Activated B cell treated with CpG ODN at 0.5 μM for 24 hours (primary cell): Measurements from ENCODE around the gene PRSS53. TPM values are rescaled to one million over a fixed set of nuclear protein-coding genes. Genes with fewer than 3 reads are reported as not detected.

Experiments
- ATAC-seq: fragments of 200-7000 bp; cut with Tn5 transposase; one replicate; pipeline ENCODE4 v1.10.0; 2021; ENCODE audit warnings: low read depth, mild to moderate bottlenecking, moderate library complexity
- CTCF ChIA-PET: fragments of 350-600 bp; sonication (Branson Sonifier 250); formaldehyde crosslinking; loops from one replicate; lab custom pipeline; 2021; ENCODE audit warnings: antibody characterized with exemption; lab: Charles Lee
- POLR2A ChIA-PET: fragments of 350-600 bp; sonication (Branson Sonifier 250); formaldehyde crosslinking; loops from one replicate; lab custom pipeline; 2021; ENCODE audit warnings: antibody characterized with exemption; lab: Charles Lee
- DNase-seq: peaks from one replicate; pipeline ENCODE4 v3.0.0; 2022
- H3K27ac Mint-ChIP-seq: one replicate; pipeline ENCODE4 v1.8.0; 2020; ENCODE audit warnings: mixed read lengths
- H3K27me3 Mint-ChIP-seq: one replicate; pipeline ENCODE4 v1.8.0; 2021; ENCODE audit warnings: mixed read lengths
- H3K36me3 Mint-ChIP-seq: one replicate; pipeline ENCODE4 v1.8.0; 2021; ENCODE audit warnings: low read depth, mixed read lengths
- H3K4me1 Mint-ChIP-seq: one replicate; pipeline ENCODE4 v1.8.0; 2021; ENCODE audit warnings: mixed read lengths
- H3K4me3 Mint-ChIP-seq: one replicate; pipeline ENCODE4 v1.8.0; 2020; ENCODE audit warnings: mild to moderate bottlenecking, mixed read lengths
- H3K9me3 Mint-ChIP-seq: one replicate; pipeline ENCODE4 v1.8.0; 2020; ENCODE audit warnings: mixed read lengths
- CTCF ChIP-seq: fragments of 200-600 bp; IDR thresholded peaks from one replicate; pipeline ENCODE4 v1.8.0; 2022; ENCODE audit warnings: antibody characterized with exemption, mild to moderate bottlenecking
- intact Hi-C: fragments of 100-400 bp; cut with micrococcal nuclease; formaldehyde crosslinking; loops from one replicate; pipeline ENCODE4 v1.15.1; 2024
- total RNA-seq: library from RNA; stranded (reverse); gene quantifications from 2 replicates; pipeline ENCODE4 v1.2.3, GENCODE V29; 2022

PRSS53 gene
- total RNA-seq, 1 donor from 2014 or later: 5.5 TPM

GRCh38 chr16:31043352-31043751 is 45.4 kb downstream of the PRSS53 start:
- POLR2A ChIA-PET: interaction anchor here (0.7 kb wide), 2 partner anchors 22 to 294 kb away, joined by 4 to 5 read pairs; no protein-coding TSS in a partner anchor
- no peak overlapping the region for H3K27ac Mint-ChIP-seq
- H3K4me1 Mint-ChIP-seq: no peaks in the 10 kb centered on the region
- TF ChIP-seq CTCF: no peak
- ATAC-seq (no peak), DNase-seq (no peak)
- H3K36me3 Mint-ChIP-seq: peaks cover 38% of the 10 kb centered on the region
- no peaks in the 10 kb centered on the region for H3K27me3 Mint-ChIP-seq
- CTCF ChIA-PET: no interaction called here
- no peaks in the 10 kb centered on the region for H3K9me3 Mint-ChIP-seq
- no peak overlapping the region for H3K4me3 Mint-ChIP-seq
- intact Hi-C loops: no loop called here

DNA sequence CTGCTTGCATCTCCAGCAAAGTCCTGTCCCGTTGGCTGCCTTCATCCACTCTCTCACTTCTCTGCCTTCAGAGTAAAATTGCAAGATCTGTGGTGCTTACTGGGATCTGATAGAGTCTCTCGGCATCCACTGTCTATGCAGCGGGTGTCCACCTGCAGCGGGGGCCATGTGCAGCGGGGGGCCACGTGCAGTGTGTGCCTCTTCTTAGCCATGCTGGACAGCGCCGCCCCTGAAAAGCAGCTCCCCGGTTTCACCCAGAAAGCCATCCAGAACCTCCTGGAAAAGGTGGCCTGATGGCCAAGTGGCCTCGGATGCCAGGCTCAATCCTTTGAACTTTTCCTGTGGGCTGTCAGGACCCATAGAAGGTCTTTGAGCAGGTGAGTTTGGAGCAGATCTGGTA is 45.9 kb downstream of the PRSS53 start:
- Mint-ChIP-seq H3K27me3 (no peaks in the 10 kb centered on the region), H3K9me3 (no peaks in the 10 kb centered on the region), H3K36me3 (peaks cover 43% of the 10 kb centered on the region), H3K4me3 (no peak overlapping the region), H3K27ac (no peak overlapping the region), H3K4me1 (no peaks in the 10 kb centered on the region)
- DNase-seq: no peak
- no peak for TF ChIP-seq CTCF
- CTCF ChIA-PET: no interaction called here
- no peak for ATAC-seq
- POLR2A ChIA-PET: no interaction called here
- intact Hi-C loops: no loop called here

- ATAC-seq (no peak), DNase-seq (no peak)
- no peaks in the 10 kb centered on the region for H3K9me3 Mint-ChIP-seq
- H3K27me3 Mint-ChIP-seq: no peaks in the 10 kb centered on the region
- no peak overlapping the region for H3K4me3 Mint-ChIP-seq
- TF ChIP-seq CTCF: no peak
- peaks cover 10% of the 10 kb centered on the region for H3K4me1 Mint-ChIP-seq
- CTCF ChIA-PET: no interaction called here
- H3K36me3 Mint-ChIP-seq: peaks cover 68% of the 10 kb centered on the region
- no peak overlapping the region for H3K27ac Mint-ChIP-seq
- POLR2A ChIA-PET: no interaction called here
- intact Hi-C loops: no loop called here
Observed at GRCh38 chr16:31038993-31039392, 49.8 kb downstream of the PRSS53 start.

GRCh38 chr16:31036691-31037090 is 52.1 kb downstream of the PRSS53 start:
- H3K27me3 Mint-ChIP-seq: no peaks in the 10 kb centered on the region
- CTCF ChIA-PET: no interaction called here
- no peak overlapping the region for H3K4me3 Mint-ChIP-seq
- no peak for DNase-seq
- H3K36me3 Mint-ChIP-seq: peaks cover 68% of the 10 kb centered on the region
- intact Hi-C loops: no loop called here
- TF ChIP-seq CTCF: no peak
- H3K4me1 Mint-ChIP-seq: peaks cover 17% of the 10 kb centered on the region
- no peak for ATAC-seq
- no peak overlapping the region for H3K27ac Mint-ChIP-seq
- POLR2A ChIA-PET: interaction anchor here (1.4 kb wide), 1 partner anchor 37 kb away, joined by 6 read pairs; the partner anchor contains the start of genes ZNF646 and ZNF668
- no peaks in the 10 kb centered on the region for H3K9me3 Mint-ChIP-seq

DNA sequence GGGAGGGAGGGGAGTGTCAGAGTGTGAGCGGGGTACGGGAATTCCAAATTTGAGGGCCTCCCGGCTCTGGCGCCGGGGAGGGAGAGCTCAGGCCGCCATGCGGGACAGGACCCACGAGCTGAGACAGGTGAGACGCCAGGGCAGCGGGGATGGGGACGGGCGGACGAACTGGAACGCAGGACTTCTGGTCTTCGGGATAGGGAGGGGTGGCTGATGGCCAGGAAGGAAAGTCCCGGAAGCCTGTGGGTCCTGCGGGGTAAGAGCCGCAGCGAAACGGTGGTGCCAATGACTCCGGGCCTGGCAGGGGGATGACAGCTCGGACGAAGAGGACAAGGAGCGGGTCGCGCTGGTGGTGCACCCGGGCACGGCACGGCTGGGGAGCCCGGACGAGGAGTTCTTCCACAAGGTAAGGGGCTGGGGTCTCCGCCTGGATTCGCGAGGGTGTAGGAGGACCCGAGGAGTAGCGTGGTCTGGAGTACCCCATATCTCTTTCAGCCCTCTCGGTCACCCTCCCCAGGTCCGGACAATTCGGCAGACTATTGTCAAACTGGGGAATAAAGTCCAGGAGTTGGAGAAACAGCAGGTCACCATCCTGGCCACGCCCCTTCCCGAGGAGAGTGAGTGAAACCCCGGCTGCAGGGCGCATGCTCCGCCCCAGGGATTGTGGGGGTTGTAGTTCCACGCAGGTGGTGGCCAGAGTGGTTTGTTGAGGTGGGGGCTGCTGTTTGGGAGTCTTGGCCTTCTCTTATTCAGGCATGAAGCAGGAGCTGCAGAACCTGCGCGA is 54.8 kb downstream of the PRSS53 start:
- CTCF ChIA-PET: interaction anchor here (0.6 kb wide), 1 partner anchor 226 kb away, joined by 3 read pairs; the partner anchor contains the start of gene ITGAM
- POLR2A ChIA-PET: interaction anchor here (0.6 to 2.7 kb wide), 6 partner anchors 40 to 322 kb away, joined by 3 to 32 read pairs (median 6); partner anchors contain the start of genes FUS, KAT8, ZNF646 and ZNF668
- TF ChIP-seq CTCF: no peak

More for the DNA sequence above, 54.8 kb downstream of the PRSS53 start:
- DNase-seq: peak; percentile 79
- no peaks in the 10 kb centered on the region for H3K9me3 Mint-ChIP-seq
- H3K27ac Mint-ChIP-seq: peak overlapping the region; percentile 94
- H3K36me3 Mint-ChIP-seq: peaks cover 46% of the 10 kb centered on the region
- intact Hi-C loops: loop anchor here (1.0 kb wide), 8 partner anchors 37 to 425 kb away; partner anchors contain the start of genes ARMC5, KAT8, SETD1A and VKORC1
- peak; percentile 59 for ATAC-seq
- H3K4me1 Mint-ChIP-seq: peaks cover 17% of the 10 kb centered on the region
- H3K4me3 Mint-ChIP-seq: peak overlapping the region; percentile 97
- H3K27me3 Mint-ChIP-seq: no peaks in the 10 kb centered on the region
